Measurements from ENCODE around the gene LRRFIP1. TPM values are rescaled to one million over a fixed set of nuclear protein-coding genes. Genes with fewer than 3 reads are reported as not detected.

LRRFIP1 gene
- polyA plus RNA-seq, 1 donor from 2014 or later = 123 TPM

- Mint-ChIP-seq H3K4me1 (no peaks in the 10 kb centered on the region), H3K4me3 (no peak overlapping the region)
Observed at GRCh38 chr2:237638176-237638575, 10.8 kb downstream of the LRRFIP1 start.

GRCh38 chr2:237639052-237639835 is 11.9 kb downstream of the LRRFIP1 start:
- Mint-ChIP-seq H3K27ac (no peak overlapping the region), H3K4me3 (no peak overlapping the region), H3K36me3 (peaks cover 6% of the 10 kb centered on the region), H3K4me1 (no peaks in the 10 kb centered on the region), H3K9me3 (peaks cover 0 to 7% (median 6%) of the 10 kb centered on the region in 3 donors), H3K27me3 (peaks cover 22% of the 10 kb centered on the region)

More at GRCh38 chr2:237638176-237638575, 10.8 kb downstream of the LRRFIP1 start:
- Mint-ChIP-seq H3K9me3 (peaks cover 0 to 7% (median 6%) of the 10 kb centered on the region in 3 donors), H3K27me3 (peaks cover 19% of the 10 kb centered on the region), H3K27ac (no peak overlapping the region), H3K36me3 (peaks cover 6% of the 10 kb centered on the region)

- Mint-ChIP-seq H3K27me3 (peaks cover 18% of the 10 kb centered on the region), H3K4me3 (no peak overlapping the region), H3K9me3 (peaks cover 0 to 4% (median 1%) of the 10 kb centered on the region in 3 donors), H3K27ac (no peak overlapping the region), H3K4me1 (no peaks in the 10 kb centered on the region), H3K36me3 (peaks cover 6% of the 10 kb centered on the region)
Observed at GRCh38 chr2:237639836-237640220, 12.4 kb downstream of the LRRFIP1 start.

GRCh38 chr2:237640493-237640998 is 13.2 kb downstream of the LRRFIP1 start:
- H3K27ac Mint-ChIP-seq = no peak overlapping the region
- H3K27me3 Mint-ChIP-seq = peaks cover 14% of the 10 kb centered on the region
- no peaks in the 10 kb centered on the region for H3K4me1 Mint-ChIP-seq
- H3K9me3 Mint-ChIP-seq = peaks cover 0 to 3% (median 0%) of the 10 kb centered on the region in 3 donors
- H3K4me3 Mint-ChIP-seq = no peak overlapping the region
- H3K36me3 Mint-ChIP-seq = peaks cover 4% of the 10 kb centered on the region

GRCh38 chr2:237642038-237642734 is 14.8 kb downstream of the LRRFIP1 start:
- peaks cover 0 to 7% (median 2%) of the 10 kb centered on the region in 3 donors for H3K9me3 Mint-ChIP-seq
- no peaks in the 10 kb centered on the region for H3K4me1 Mint-ChIP-seq
- peaks cover 2% of the 10 kb centered on the region for H3K36me3 Mint-ChIP-seq
- H3K4me3 Mint-ChIP-seq = no peak overlapping the region
- peaks cover 14% of the 10 kb centered on the region for H3K27me3 Mint-ChIP-seq
- H3K27ac Mint-ChIP-seq = no peak overlapping the region

GRCh38 chr2:237643066-237643465 is 15.7 kb downstream of the LRRFIP1 start:
- H3K36me3 Mint-ChIP-seq = peaks cover 2% of the 10 kb centered on the region
- H3K27me3 Mint-ChIP-seq = peaks cover 12% of the 10 kb centered on the region
- H3K4me1 Mint-ChIP-seq = no peaks in the 10 kb centered on the region

GRCh38 chr2:237643582-237644380 is 16.4 kb downstream of the LRRFIP1 start:
- H3K27ac Mint-ChIP-seq = no peak overlapping the region
- H3K4me3 Mint-ChIP-seq = no peak overlapping the region
- H3K4me1 Mint-ChIP-seq = no peaks in the 10 kb centered on the region
- H3K27me3 Mint-ChIP-seq = peaks cover 11% of the 10 kb centered on the region
- peaks cover 0 to 7% (median 2%) of the 10 kb centered on the region in 3 donors for H3K9me3 Mint-ChIP-seq
- peaks cover 2% of the 10 kb centered on the region for H3K36me3 Mint-ChIP-seq

More at GRCh38 chr2:237643066-237643465, 15.7 kb downstream of the LRRFIP1 start:
- Mint-ChIP-seq H3K9me3 (peaks cover 0 to 7% (median 2%) of the 10 kb centered on the region in 3 donors), H3K4me3 (no peak overlapping the region), H3K27ac (no peak overlapping the region)

GRCh38 chr2:237644381-237644703 is 17.0 kb downstream of the LRRFIP1 start:
- Mint-ChIP-seq H3K9me3 (peaks cover 0 to 7% (median 2%) of the 10 kb centered on the region in 3 donors), H3K36me3 (peaks cover 2% of the 10 kb centered on the region), H3K4me3 (no peak overlapping the region), H3K27me3 (peaks cover 8% of the 10 kb centered on the region), H3K27ac (no peak overlapping the region), H3K4me1 (no peaks in the 10 kb centered on the region)

GRCh38 chr2:237645261-237645660 is 17.9 kb downstream of the LRRFIP1 start:
- H3K9me3 Mint-ChIP-seq = peaks cover 0 to 7% (median 2%) of the 10 kb centered on the region in 3 donors
- peaks cover 2% of the 10 kb centered on the region for H3K36me3 Mint-ChIP-seq
- peaks cover 14% of the 10 kb centered on the region for H3K27me3 Mint-ChIP-seq
- no peak overlapping the region for H3K4me3 Mint-ChIP-seq
- no peaks in the 10 kb centered on the region for H3K4me1 Mint-ChIP-seq
- H3K27ac Mint-ChIP-seq = no peak overlapping the region

- Mint-ChIP-seq H3K4me3 (no peak overlapping the region), H3K4me1 (no peaks in the 10 kb centered on the region), H3K36me3 (peaks cover 2% of the 10 kb centered on the region), H3K27ac (no peak overlapping the region), H3K27me3 (peaks cover 18% of the 10 kb centered on the region), H3K9me3 (peaks cover 2 to 7% (median 3%) of the 10 kb centered on the region in 3 donors)
Observed at GRCh38 chr2:237647176-237648015, 20.0 kb downstream of the LRRFIP1 start.

- Mint-ChIP-seq H3K36me3 (peaks cover 3% of the 10 kb centered on the region), H3K9me3 (peaks cover 3 to 10% (median 5%) of the 10 kb centered on the region in 3 donors), H3K27ac (no peak overlapping the region), H3K27me3 (peaks cover 22% of the 10 kb centered on the region), H3K4me3 (no peak overlapping the region), H3K4me1 (peaks cover 0 to 3% (median 2%) of the 10 kb centered on the region in 3 donors)
Observed at GRCh38 chr2:237648016-237648381, 20.6 kb downstream of the LRRFIP1 start.

GRCh38 chr2:237649541-237650454 is 22.4 kb downstream of the LRRFIP1 start:
- Mint-ChIP-seq H3K4me3 (no peak overlapping the region), H3K4me1 (peaks cover 3 to 8% (median 4%) of the 10 kb centered on the region in 3 donors), H3K27ac (no peak overlapping the region)

GRCh38 chr2:237650455-237650850 is 23.1 kb downstream of the LRRFIP1 start:
- H3K27me3 Mint-ChIP-seq = peaks cover 25% of the 10 kb centered on the region
- H3K9me3 Mint-ChIP-seq = peaks cover 7 to 13% (median 7%) of the 10 kb centered on the region in 3 donors
- no peak overlapping the region for H3K27ac Mint-ChIP-seq
- H3K36me3 Mint-ChIP-seq = peaks cover 3% of the 10 kb centered on the region
- H3K4me3 Mint-ChIP-seq = peak overlapping the region in 1 of 4 donors; percentile 44
- peaks cover 4 to 9% (median 5%) of the 10 kb centered on the region in 3 donors for H3K4me1 Mint-ChIP-seq

More at GRCh38 chr2:237649541-237650454, 22.4 kb downstream of the LRRFIP1 start:
- H3K36me3 Mint-ChIP-seq = peaks cover 3% of the 10 kb centered on the region
- H3K27me3 Mint-ChIP-seq = peaks cover 24% of the 10 kb centered on the region
- H3K9me3 Mint-ChIP-seq = peaks cover 7 to 13% (median 7%) of the 10 kb centered on the region in 3 donors

Measured in IgD-negative memory B cell (primary cell).